ENCODE measurements around the gene TTC32. TPM values are rescaled to one million over a fixed set of nuclear protein-coding genes. Genes with fewer than 3 reads are reported as not detected.

TTC32 gene
- total RNA-seq, 1 experiment from 2014 or later, result 11.5 TPM

GRCh38 chr2:19855542-19856431 lies 46.0 kb downstream of the TTC32 start:
- Histone ChIP-seq H3K4me3 (ENCODE audit: low read depth, low read length, poor library complexity, severe bottlenecking) (no peak overlapping the region), H3K9me3 (ENCODE audit: low read depth, low read length, poor library complexity, severe bottlenecking) (no peaks in the 10 kb centered on the region), H3K27ac (ENCODE audit: low read depth, low read length, poor library complexity, severe bottlenecking) (no peak overlapping the region), H3K27me3 (replicated peaks; ENCODE audit: insufficient read depth, low read depth, low read length, poor library complexity) (no peaks in the 10 kb centered on the region), H3K36me3 (ENCODE audit: insufficient read depth, low read length, poor library complexity, severe bottlenecking) (no peaks in the 10 kb centered on the region), H3K4me1 (ENCODE audit: insufficient read depth, low read length, poor library complexity, severe bottlenecking) (no peaks in the 10 kb centered on the region)
- POLR2A ChIA-PET (ENCODE audit: low non-redundant PET), result no interaction called here
- no peak for TF ChIP-seq EZH2 (IDR thresholded peaks at IDR 0.05; ENCODE audit: borderline replicate concordance, low read depth, low read length, poor library complexity, severe bottlenecking)
- no peak for TF ChIP-seq CTCF (conservative IDR thresholded peaks at IDR 0.05; ENCODE audit: low read depth, low read length)
- no peak for DNase-seq (ENCODE audit: low spot score)
- CTCF ChIA-PET, result no interaction called here
- intact Hi-C loops (cut with micrococcal nuclease; ENCODE audit: unreplicated experiment), result no loop called here
- no TSS peak for BruUV-seq (replicated peaks)

GRCh38 chr2:19854596-19855541 lies 46.9 kb downstream of the TTC32 start:
- no peak for DNase-seq (ENCODE audit: low spot score)
- no TSS peak for BruUV-seq (replicated peaks)
- Histone ChIP-seq H3K4me3 (ENCODE audit: low read depth, low read length, poor library complexity, severe bottlenecking) (no peak overlapping the region), H3K36me3 (ENCODE audit: insufficient read depth, low read length, poor library complexity, severe bottlenecking) (no peaks in the 10 kb centered on the region), H3K9me3 (ENCODE audit: low read depth, low read length, poor library complexity, severe bottlenecking) (no peaks in the 10 kb centered on the region), H3K4me1 (ENCODE audit: insufficient read depth, low read length, poor library complexity, severe bottlenecking) (no peaks in the 10 kb centered on the region), H3K27ac (ENCODE audit: low read depth, low read length, poor library complexity, severe bottlenecking) (no peak overlapping the region), H3K27me3 (replicated peaks; ENCODE audit: insufficient read depth, low read depth, low read length, poor library complexity) (no peaks in the 10 kb centered on the region)
- no peak for TF ChIP-seq CTCF (conservative IDR thresholded peaks at IDR 0.05; ENCODE audit: low read depth, low read length)
- CTCF ChIA-PET, result no interaction called here
- intact Hi-C loops (cut with micrococcal nuclease; ENCODE audit: unreplicated experiment), result no loop called here
- POLR2A ChIA-PET (ENCODE audit: low non-redundant PET), result no interaction called here

- no peaks in the 10 kb centered on the region for H3K4me1 ChIP-seq (ENCODE audit: insufficient read depth, low read length, poor library complexity, severe bottlenecking)
- POLR2A ChIA-PET (ENCODE audit: low non-redundant PET), result no interaction called here
- no peaks in the 10 kb centered on the region for H3K27me3 ChIP-seq (replicated peaks; ENCODE audit: insufficient read depth, low read depth, low read length, poor library complexity)
- intact Hi-C loops (cut with micrococcal nuclease; ENCODE audit: unreplicated experiment), result no loop called here
- CTCF ChIA-PET, result no interaction called here
- DNase-seq (ENCODE audit: low spot score), result no peak
- no TSS peak for BruUV-seq (replicated peaks)
- H3K4me3 ChIP-seq (ENCODE audit: low read depth, low read length, poor library complexity, severe bottlenecking), result no peak overlapping the region
- H3K36me3 ChIP-seq (ENCODE audit: insufficient read depth, low read length, poor library complexity, severe bottlenecking), result no peaks in the 10 kb centered on the region
- H3K9me3 ChIP-seq (ENCODE audit: low read depth, low read length, poor library complexity, severe bottlenecking), result no peaks in the 10 kb centered on the region
- TF ChIP-seq EZH2 (IDR thresholded peaks at IDR 0.05; ENCODE audit: borderline replicate concordance, low read depth, low read length, poor library complexity, severe bottlenecking), result no peak
- TF ChIP-seq CTCF (conservative IDR thresholded peaks at IDR 0.05; ENCODE audit: low read depth, low read length), result no peak
- H3K27ac ChIP-seq (ENCODE audit: low read depth, low read length, poor library complexity, severe bottlenecking), result no peak overlapping the region
Measured at GRCh38 chr2:19851116-19851695, 50.6 kb downstream of the TTC32 start.
